ENCODE data around the gene RGS7.
"Not testable (repeated sequence)": the region's sequence is repeated elsewhere in the genome, so short reads cannot be mapped to it uniquely, and the experiment has no call there.

Gene RGS7

DNA sequence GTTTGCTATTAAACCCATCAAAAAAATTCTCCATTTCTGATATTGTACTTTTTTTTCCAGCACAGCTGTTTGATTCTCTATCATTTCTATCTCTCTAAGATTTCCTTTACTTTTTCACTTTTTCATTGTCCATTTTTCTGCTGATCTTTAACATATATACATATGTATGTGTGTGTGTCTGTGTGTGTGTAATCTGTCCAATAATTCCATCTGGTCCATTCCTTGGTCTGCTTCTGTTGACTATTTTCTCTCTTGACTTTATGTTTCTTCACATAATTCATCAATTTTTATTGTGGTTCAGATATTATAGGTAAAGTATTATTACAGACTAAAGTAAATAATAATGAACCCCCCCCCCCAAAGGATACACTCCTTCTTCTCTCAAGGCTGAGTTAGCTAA lies 84.2 kb downstream of the RGS7 start:
- DNase-seq (ENCODE audit: low read depth), result no peak

DNA sequence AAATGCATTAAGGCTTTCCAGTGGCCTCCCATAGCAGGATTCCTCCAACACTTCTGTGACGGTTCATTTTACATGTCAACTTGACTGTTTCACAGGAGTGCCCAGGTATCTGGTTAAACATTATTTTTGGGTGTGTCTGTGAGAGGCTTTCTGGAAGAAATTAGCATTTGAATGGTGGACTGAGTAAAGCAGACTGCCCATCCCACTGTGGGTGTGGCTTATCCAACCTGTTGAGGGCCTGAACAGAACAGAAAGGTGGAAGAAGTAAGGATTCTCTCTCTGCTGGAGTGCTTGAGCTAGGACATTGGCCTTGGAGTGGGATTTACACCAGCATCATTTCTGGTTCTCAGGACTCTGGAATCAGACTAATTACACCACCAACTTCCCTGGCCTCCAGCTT lies 85.6 kb downstream of the RGS7 start:
- no peak for DNase-seq (ENCODE audit: low read depth)

DNA sequence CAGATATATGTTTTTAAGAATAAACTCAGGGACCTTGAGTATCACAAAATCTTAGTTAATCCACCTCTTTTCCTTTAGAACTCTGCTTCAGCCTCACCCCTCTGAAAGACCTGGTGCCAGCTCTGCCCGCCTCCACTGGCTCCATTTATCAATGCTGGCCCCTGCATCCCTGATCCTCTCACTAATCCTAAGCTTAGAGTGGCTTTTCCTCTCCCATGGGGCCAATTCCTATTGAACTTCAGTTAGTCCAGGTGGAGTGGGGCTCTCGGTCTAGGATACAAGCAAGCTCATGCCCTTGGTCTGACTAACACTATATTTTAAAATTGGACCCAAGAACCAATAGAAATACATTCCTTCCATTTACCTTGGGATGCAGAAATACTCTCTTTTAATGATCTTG lies 87.0 kb downstream of the RGS7 start:
- DNase-seq (ENCODE audit: low read depth), result no peak

DNA sequence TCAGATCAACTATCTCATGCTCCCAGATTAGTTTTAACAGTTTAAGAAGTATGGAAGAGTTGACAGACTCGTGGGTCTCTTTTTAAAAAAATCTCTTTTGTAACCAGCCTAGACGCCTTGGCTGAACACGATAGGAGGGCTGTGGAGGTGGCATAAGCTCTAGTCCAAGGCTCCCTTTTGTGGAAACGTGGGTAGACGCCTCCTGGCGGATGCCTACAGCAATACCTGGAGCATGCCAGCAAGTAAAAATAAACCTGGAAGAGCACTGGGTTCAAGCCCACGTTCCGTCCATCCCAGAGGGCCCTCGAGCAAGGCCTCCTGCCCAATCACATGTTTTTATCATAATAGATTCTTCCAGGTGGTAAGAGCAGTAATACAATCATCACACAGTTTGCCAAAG lies 87.9 kb downstream of the RGS7 start:
- DNase-seq (ENCODE audit: low read depth), result no peak

DNA sequence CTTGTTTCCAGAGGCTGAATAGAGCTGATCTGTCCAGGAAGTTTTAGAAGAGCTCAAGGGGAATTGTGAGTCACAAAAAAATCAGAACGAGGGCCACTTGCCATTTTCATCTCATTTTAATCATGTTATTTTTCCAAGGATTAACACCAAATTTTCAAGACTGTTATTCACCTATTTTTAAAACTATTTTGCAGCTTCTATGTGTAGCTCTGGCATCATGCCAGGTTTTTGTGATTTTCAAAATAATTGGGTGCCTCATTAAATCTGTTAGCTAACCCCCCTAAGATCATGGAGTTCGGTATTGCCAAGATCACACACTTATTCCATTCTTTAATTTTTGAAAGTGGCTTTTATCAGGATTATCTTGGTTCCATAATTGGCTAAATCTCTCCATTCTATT lies 90.9 kb downstream of the RGS7 start:
- DNase-seq (ENCODE audit: low read depth), result no peak

DNA sequence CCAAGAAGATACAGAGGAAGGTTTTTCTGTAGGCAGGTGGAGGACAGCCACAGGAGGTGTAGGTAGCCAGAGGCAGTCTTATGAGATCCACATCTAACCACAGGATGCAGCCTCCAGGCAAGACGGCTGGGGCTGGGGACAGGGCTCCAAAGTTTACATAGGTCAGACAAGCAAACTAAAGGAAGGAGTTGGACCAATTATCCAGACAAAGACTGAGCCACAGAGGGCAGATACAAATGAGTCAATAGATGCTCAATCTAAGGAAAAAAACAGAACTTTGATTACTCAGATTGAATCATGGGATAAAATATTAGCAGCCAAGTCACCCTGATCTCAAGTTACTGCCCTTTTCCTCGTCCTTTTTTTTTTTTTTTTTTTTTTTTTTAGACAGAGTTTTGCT lies 91.6 kb downstream of the RGS7 start:
- no peak for DNase-seq (ENCODE audit: low read depth)

DNA sequence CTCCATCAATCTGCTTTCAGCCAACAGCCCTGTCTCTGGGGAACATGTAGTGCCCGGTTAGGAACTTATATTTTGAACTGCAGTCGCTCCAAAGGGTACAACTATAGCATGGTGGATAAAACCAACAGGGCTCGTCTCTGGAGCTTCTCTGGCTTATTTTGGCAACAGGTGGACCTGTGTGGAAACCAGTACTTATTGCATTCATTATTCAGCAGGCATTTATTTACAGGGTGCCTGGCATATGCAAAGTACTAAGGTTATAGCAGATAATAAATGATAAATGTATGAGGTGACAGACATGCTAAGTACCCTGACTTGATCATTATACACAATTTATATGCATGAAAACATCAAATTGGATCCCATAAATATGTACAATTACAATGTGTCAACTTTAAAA lies 93.7 kb downstream of the RGS7 start:
- DNase-seq (ENCODE audit: low read depth), result no peak

DNA sequence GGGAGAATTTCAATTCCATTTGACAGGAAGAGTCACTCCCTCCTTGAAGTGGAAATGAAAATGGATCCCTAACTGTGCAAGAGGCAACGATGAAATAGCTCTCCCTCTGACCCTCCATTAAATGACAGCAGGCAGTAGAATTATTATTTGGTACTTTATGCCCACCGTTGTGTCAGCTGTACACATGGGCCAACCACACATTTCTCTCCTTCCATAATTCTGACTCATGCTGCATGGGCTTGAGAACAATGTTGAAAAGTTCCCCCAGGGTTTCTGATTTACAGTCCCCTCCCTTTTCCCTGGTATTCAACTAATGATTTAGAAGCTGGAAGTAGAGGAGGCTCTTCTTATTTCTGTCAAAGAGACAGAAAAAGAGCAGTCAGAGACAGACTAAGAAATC lies 103.5 kb downstream of the RGS7 start:
- DNase-seq (ENCODE audit: low read depth), result no peak

DNA sequence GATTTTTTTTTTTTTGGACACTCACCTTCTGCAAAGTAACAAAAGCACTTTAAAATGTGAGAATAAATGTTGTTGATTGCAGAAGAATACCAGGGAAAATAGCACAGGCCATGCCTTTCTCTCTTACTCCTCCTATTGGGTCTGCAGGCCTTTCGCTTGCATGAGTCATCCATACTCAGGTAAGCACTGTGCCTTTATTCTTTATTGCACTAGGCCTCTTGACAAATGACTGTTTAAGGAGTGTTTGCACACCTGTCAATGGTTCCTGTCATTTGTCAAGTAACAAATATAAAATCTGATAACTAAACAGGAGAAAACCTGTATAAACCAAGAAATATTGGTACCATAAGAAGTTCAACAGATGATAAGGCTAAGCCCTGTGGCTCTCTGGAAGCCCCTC lies 106.5 kb downstream of the RGS7 start:
- DNase-seq (ENCODE audit: low read depth), result no peak

DNA sequence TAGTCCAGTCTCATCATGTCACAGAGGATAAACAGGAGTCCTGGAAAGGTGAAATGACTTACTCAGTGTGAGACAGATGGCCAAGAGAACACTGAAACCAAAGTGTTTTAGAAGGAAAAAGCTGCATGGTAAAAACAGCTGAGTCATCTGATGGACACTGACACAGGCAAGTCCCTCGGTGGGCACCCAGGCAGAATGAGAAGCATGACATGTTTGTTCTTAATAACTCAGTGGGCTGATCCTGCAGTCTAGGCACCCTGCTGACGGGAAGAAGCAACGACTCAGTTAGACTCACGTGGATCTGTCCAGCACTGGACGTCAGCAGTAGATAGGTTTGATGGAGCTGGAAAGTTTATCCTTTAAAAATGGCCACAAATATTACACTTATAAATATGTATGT lies 116.9 kb downstream of the RGS7 start:
- DNase-seq (ENCODE audit: low read depth), result no peak

DNA sequence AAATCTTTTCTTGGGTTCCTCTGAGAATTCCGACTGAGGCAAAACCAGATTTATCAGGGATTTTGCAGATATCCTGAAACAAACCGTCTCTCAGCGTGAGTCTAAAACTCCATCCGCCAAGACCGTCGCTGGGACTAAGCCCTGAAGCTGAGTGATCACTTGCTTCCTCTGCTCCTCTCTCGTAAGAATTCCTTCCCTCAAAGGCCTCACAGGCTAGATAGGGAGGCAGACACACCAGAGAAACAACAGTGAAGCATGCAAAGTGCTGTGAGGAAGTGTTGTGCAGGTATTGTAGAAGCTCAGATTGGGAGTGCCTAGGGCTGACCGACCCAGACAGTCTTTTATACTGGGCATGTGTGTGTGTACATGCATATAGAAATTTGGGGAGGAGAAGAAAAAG lies 119.1 kb downstream of the RGS7 start:
- DNase-seq (ENCODE audit: low read depth), result no peak

DNA sequence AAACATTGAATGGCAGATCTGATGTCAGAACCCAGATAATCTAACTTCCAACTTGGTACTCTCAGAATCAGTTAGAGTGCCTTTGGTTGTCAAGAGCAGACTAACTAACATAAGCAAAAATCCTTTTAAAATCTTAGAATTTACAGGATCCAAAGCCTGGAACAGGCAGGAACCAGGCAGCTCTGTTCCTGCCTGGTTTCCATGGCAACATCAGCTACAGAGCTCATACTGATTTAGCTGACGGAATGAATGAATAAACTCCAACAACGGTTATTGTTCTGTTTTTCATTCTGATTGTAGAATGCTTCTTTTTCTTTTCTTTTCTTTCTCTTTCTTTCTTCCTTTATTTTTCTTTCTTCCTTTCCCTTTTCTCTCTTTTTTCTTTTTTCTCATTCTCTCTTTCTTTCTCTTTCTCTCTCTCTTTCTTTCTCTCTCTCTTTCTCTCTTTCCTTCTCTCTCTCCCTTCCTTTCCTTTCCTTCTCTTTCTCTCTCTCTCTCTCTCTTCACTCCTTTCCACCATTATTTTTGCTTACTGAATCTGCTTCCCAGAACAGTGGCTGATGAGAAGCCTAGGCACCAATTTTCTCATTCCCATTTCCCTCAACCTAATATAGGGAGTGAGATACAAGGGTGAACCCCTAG lies 121.6 kb downstream of the RGS7 start:
- DNase-seq (ENCODE audit: low read depth), result no peak

DNA sequence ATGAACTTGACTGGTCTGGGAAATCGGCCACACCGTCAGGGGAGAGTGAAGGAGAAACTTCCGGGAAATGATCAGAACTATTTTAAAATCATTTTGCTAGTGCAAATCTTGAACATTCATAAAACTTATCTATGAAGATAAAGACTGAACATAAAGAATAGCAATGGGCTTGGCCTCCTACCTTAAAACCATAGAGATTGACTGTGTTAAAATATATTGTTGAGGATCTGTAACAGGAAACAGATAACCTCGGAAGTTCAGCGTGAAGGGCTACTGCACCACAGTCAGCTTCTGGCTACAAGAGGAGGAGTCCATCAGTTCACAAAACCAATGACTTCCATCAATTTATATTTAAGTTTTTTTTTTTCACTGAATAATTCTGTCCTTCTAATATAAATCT lies 127.3 kb downstream of the RGS7 start:
- DNase-seq (ENCODE audit: low read depth), result no peak

DNA sequence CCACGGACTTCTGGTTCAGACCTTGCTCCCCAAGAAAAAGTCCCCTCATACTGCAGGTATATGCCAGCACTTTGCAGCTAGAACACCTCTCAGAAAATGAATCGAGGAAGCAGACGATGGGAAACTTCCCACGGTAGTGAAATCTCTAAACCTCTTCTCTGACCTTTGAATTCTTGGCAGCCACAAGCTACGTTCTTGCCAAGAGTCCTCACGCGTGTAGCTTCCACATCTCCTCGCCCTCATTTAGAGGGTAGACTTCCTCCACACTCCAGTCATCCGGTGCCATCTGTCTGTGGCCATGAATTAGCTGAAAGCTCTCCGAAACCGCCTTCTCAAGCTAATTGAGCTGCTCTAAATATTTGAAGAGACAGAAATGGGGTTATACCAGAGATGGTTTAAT lies 127.8 kb downstream of the RGS7 start:
- no peak for DNase-seq (ENCODE audit: low read depth)

DNA sequence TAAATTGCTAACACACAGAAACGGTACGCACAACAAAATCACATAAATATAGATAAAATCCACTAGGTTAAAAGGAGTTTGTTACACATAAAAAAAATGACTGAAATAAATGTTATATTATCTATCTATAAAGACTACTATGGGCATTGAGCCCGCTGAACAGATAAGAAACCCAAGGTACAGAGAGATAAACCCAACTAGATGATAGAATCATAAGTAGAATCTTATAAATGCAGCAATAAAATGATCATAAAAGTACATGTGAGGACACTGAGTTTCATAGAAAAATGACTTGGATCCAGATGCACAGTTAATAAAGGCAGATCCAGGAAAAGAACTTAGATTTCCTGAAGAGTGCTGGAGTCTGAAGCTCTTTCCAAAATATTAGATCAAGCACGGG lies 128.7 kb downstream of the RGS7 start:
- no peak for DNase-seq (ENCODE audit: low read depth)

DNA sequence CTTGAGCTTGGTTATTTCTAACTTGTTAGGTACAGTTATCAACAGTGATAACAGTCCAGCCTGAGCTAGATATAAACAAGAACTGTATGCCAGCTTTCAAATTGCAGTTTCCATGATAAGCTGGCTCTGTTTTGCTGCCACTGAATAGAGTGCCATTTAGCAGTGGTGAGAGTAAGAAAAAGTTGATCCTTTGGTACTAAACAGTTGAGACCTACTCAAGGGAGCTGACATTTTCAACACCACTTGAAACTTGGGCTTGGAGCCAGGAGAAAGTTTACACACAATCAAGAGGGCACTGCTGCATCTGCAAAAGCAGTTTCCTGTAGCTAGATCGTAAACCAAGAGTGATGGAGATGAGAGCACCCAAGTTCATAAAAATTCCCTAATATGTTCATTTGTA lies 131.3 kb downstream of the RGS7 start:
- DNase-seq (ENCODE audit: low read depth), result no peak

DNA sequence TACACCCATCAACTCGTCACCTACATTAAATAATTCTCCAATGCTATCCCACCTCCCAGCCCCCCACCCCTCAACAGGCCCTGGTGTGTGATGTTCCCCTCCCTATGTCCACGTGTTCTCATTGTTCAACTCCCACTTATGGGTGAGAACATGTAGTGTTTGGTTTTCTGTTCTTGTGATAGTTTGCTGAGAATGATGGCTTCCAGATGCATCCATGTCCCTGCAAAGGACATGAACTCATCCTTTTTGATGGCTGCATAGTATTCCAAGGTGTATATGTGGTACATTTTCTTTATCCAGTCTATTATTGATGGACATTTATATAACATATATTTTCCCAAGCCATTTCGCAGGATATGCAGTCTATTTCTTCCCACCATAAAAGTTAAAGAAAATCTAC lies 132.8 kb downstream of the RGS7 start:
- not testable (repeated sequence) for DNase-seq (ENCODE audit: low read depth)

DNA sequence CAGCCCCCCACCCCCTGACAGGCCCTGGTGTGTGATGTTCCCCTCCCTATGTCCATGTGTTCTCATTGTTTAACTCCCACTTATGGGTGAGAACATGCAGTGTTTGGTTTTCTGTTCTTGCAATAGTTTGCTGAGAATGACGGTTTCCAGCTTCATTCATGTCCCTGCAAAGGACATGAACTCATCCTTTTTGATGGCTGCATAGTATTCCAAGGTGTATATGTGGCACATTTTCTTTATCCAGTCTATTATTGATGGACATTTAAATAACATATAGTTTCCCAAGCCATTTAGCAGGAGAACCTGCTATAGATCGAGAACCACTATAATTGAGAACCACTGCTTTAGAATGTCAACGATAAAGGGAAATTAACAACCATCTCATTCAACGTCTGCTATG lies 134.2 kb downstream of the RGS7 start:
- not testable (repeated sequence) for DNase-seq (ENCODE audit: low read depth)

DNA sequence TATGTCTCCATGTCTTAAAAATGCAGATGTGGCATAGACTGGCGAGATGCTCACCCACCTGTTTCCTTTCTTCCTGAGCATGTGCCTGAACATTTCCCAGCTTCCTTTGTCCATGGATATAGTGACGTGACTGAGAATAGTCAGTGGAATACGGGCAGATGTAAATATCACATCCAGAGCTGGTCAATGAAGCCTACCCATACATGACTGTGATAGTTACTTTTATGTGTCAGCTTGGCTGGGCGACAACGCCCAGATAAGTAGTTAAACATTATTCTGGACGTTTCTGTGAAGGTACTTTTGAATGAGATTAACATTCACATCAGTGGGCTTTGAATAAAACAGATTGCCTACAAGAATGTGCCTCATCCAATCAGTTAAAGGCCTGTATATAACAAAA lies 135.7 kb downstream of the RGS7 start:
- DNase-seq (ENCODE audit: low read depth), result no peak

DNA sequence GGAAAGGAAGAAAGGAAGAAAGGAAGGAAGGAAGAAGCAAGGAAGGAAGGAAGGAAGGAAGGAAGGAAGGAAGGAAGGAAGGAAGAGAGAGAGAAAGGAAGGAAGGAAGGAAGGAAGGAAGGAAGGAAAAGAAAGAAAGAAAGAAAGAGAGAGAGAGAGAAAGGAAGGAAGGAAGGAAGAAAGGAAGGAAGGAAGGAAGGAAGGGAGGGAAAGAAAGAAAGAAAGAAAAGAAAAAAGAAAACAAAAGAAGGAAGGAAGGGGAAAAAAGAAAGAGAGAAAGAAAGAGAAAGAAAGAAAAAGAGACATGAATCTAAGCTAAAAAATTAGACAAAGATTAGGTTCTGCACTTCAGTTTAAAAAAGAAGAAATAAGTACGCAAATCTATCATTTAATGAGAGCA lies 136.1 kb downstream of the RGS7 start:
- DNase-seq (ENCODE audit: low read depth), result not testable (repeated sequence)

DNA sequence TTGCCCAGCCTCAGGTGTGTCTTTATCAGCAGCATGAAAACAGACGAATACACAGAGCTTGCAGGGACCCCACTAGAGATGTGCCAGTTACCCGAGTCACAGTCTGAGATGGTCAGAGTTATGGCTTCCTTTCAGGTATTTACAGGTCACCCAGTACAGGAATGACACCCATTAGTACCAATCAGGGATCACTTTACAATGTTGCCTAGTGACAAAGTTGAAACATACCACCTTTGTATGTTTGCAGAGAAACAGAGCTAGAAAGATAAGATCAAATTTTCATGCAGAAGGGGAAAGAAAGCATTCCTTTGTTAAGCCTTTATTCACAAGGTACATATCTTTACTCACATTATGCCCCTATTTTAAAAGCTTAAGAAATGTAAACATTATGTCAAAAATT lies 137.6 kb downstream of the RGS7 start:
- DNase-seq (ENCODE audit: low read depth), result no peak

DNA sequence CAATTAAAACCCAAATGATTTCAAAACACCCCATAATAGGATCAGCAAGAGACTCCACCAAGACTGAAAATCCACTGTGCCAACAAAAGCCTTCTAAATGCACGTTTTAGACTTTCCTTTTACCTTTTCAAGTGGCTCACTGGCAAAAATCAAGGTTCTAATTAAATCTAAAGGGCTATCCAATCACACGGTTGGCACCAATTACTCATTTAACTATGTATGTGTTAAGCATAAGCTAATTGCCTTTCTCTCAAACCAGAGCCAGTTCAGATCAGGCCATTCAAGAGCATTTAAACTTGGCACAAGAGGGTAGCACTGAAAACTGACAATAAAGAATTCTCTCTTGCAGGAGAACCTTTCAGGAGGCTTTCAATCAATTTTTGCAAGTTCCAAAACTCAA lies 139.5 kb downstream of the RGS7 start:
- DNase-seq (ENCODE audit: low read depth), result no peak

DNA sequence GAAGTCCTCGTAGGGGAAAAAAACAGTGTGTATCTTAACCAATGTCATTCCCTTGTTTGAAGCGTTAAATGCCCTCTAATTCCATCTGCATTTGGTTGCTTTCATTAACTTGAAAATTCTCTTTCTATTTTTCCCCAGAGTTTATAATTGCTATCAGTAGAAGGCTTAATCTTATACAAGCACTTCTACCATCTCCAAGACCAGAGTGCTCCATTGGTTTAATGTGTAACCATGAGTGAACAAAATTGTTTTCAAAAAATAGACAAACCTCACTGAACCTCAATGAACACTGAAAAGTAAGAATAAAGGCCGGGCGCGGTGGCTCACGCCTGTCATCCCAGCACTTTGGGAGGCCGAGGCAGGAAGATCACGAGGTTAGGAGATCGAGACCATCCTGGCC lies 141.3 kb downstream of the RGS7 start:
- DNase-seq (ENCODE audit: low read depth), result no peak

DNA sequence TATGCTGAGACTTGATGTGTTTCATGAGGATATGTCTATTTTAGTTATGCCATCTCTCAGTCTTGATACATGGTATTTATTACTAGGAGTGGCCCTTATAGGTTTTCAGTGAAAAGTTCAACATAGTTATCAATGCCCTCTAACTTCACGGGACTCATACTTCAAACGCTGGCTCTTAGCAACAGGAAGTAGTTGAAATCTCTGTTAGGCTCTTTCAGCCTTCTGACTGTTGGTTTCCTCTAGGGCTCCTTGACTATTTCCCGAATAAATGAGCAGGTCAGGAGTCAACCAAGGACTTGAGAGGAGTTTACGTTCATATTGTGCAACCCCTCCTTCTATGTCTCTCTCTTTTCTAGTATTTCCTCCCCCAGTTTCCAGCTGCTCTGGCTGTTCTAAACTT lies 141.8 kb downstream of the RGS7 start:
- no peak for DNase-seq (ENCODE audit: low read depth)

DNA sequence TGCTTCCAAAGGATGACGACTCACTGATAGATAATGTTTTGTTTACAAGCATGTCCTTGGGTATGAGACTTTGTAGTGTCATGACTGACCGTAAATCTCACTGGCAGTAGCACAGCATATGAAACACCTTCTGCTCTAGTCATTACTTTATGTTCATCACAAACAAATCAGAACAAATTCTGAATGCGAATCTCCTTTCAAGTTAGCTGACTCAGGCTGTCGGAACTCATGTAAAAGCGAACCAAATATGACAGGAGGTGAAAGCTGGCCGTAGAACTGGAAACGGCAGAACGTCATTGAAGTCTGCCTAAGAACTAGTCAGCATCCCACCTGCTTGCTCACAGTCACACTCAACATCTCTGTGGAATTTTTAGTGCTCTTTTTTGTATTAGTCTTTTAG lies 143.9 kb downstream of the RGS7 start:
- DNase-seq (ENCODE audit: low read depth), result no peak

Measured in T follicular helper cell (primary cell).